HEK293T (cell line): ENCODE results near the gene TOP3B.

Experiments used
- CTCF ChIA-PET: fragments of 350-600 bp; formaldehyde crosslinking; extraction: SDS; loops from one replicate; lab custom pipeline; 2021; ENCODE audit warnings: antibody characterized with exemption, inconsistent platforms; lab: Yijun Ruan, JAX
- POLR2A ChIA-PET: fragments of 350-600 bp; formaldehyde crosslinking; extraction: SDS; loops from one replicate; lab custom pipeline; 2020; ENCODE audit warnings: antibody characterized with exemption, inconsistent platforms; lab: Yijun Ruan, JAX
- DNase-seq: peaks from one replicate; pipeline ENCODE4 v3.0.0; 2012; ENCODE audit warnings: mixed read lengths; ENCODE audit errors: extremely low spot score
- ARNT ChIP-seq: fragments of 450-650 bp; IDR thresholded peaks from 2 replicates; pipeline ENCODE4 v1.6.1; 2017; ENCODE audit warnings: mild to moderate bottlenecking
- BHLHE40 ChIP-seq: fragments of 450-650 bp; IDR thresholded peaks from 2 replicates; pipeline ENCODE4 v1.6.1; 2016; ENCODE audit warnings: mild to moderate bottlenecking, moderate library complexity, borderline replicate concordance
- CTBP1 ChIP-seq: fragments of 450-650 bp; IDR thresholded peaks from 2 replicates; pipeline ENCODE4 v1.6.1; 2016; ENCODE audit warnings: borderline replicate concordance
- ELF4 ChIP-seq: fragments of 450-650 bp; IDR thresholded peaks from 2 replicates; pipeline ENCODE4 v1.6.1; 2017; ENCODE audit warnings: antibody characterized with exemption
- FOXA1 ChIP-seq: fragments of 450-650 bp; IDR thresholded peaks from 2 replicates; pipeline ENCODE4 v1.6.1; 2016; ENCODE audit warnings: mild to moderate bottlenecking
- FOXK2 ChIP-seq: fragments of 450-650 bp; IDR thresholded peaks from 2 replicates; pipeline ENCODE4 v1.6.1; 2016; ENCODE audit warnings: mild to moderate bottlenecking
- FOXM1 ChIP-seq: fragments of 450-650 bp; IDR thresholded peaks from 2 replicates; pipeline ENCODE4 v1.6.1; 2017; ENCODE audit warnings: mild to moderate bottlenecking, borderline replicate concordance
- HDGF ChIP-seq: fragments of 450-650 bp; IDR thresholded peaks from 2 replicates; pipeline ENCODE4 v1.6.1; 2017; ENCODE audit warnings: antibody characterized with exemption, borderline replicate concordance
- L3MBTL2 ChIP-seq: fragments of 450-650 bp; conservative IDR thresholded peaks from 2 replicates; pipeline ENCODE4 v1.6.1; 2016; ENCODE audit warnings: mild to moderate bottlenecking
- LEF1 ChIP-seq: fragments of 450-650 bp; IDR thresholded peaks from 2 replicates; pipeline ENCODE4 v1.6.1; 2017; ENCODE audit warnings: mild to moderate bottlenecking, borderline replicate concordance
- NFRKB ChIP-seq: fragments of 450-650 bp; IDR thresholded peaks from 2 replicates; pipeline ENCODE4 v1.6.1; 2016; ENCODE audit warnings: mild to moderate bottlenecking, moderate library complexity
- SP1 ChIP-seq: fragments of 450-650 bp; IDR thresholded peaks from 2 replicates; pipeline ENCODE4 v1.6.1; 2017
- SUZ12 ChIP-seq: fragments of 450-650 bp; IDR thresholded peaks from 2 replicates; pipeline ENCODE4 v1.6.1; 2016; ENCODE audit warnings: mild to moderate bottlenecking
- TARDBP ChIP-seq: fragments of 450-650 bp; IDR thresholded peaks from 2 replicates; pipeline ENCODE4 v1.6.1; 2016
- ZNF384 ChIP-seq: fragments of 450-650 bp; IDR thresholded peaks from 2 replicates; pipeline ENCODE4 v1.6.1; 2016
- TF ChIP-seq, protein P1 (sequence below): fragments of 450-650 bp; IDR thresholded peaks from 2 replicates; pipeline ENCODE4 v1.6.1; 2016

TOP3B gene

GRCh38 chr22:21965762-21966288 is 16.8 kb downstream of the TOP3B start:
- no peak for TF ChIP-seq LEF1
- POLR2A ChIA-PET = no interaction called here
- CTCF ChIA-PET = no interaction called here
- no peak for DNase-seq

GRCh38 chr22:21964918-21965484 is 17.6 kb downstream of the TOP3B start:
- no peak for DNase-seq
- ChIA-PET POLR2A (interaction anchor here (1.7 kb wide), 1 partner anchor 17 kb away, joined by 6 read pairs; the partner anchor contains the start of gene TOP3B), CTCF (no interaction called here)
- TF ChIP-seq ARNT = no peak
- no peak for TF ChIP-seq L3MBTL2
- TF ChIP-seq HDGF = no peak
- TF ChIP-seq, protein P1, sequence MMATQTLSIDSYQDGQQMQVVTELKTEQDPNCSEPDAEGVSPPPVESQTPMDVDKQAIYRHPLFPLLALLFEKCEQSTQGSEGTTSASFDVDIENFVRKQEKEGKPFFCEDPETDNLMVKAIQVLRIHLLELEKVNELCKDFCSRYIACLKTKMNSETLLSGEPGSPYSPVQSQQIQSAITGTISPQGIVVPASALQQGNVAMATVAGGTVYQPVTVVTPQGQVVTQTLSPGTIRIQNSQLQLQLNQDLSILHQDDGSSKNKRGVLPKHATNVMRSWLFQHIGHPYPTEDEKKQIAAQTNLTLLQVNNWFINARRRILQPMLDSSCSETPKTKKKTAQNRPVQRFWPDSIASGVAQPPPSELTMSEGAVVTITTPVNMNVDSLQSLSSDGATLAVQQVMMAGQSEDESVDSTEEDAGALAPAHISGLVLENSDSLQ = no peak
- no peak for TF ChIP-seq CTBP1
- TF ChIP-seq BHLHE40 = no peak
- no peak for TF ChIP-seq ZNF384
- TF ChIP-seq TARDBP = no peak
- no peak for TF ChIP-seq ELF4
- TF ChIP-seq FOXM1 = no peak
- TF ChIP-seq LEF1 = no peak
- TF ChIP-seq FOXA1 = no peak
- no peak for TF ChIP-seq SP1

- ChIA-PET POLR2A (interaction anchor here (1.7 kb wide), 1 partner anchor 18 kb away, joined by 6 read pairs; the partner anchor contains the start of gene TOP3B), CTCF (interaction anchor here (1.0 kb wide), 1 partner anchor 11 kb away, joined by 3 read pairs; no protein-coding TSS in a partner anchor)
- TF ChIP-seq SUZ12 = no peak
- TF ChIP-seq BHLHE40 = no peak
- TF ChIP-seq TARDBP = no peak
- TF ChIP-seq FOXA1 = no peak
- TF ChIP-seq NFRKB = no peak
- no peak for TF ChIP-seq ARNT
- no peak for TF ChIP-seq ELF4
- no peak for DNase-seq
Observed at GRCh38 chr22:21964234-21964633, 18.4 kb downstream of the TOP3B start.

- ChIA-PET POLR2A (interaction anchor here (1.7 kb wide), 1 partner anchor 18 kb away, joined by 6 read pairs; the partner anchor contains the start of gene TOP3B), CTCF (interaction anchor here (1.0 to 2.2 kb wide), 2 partner anchors 9 to 10 kb away, joined by 3 to 7 read pairs; no protein-coding TSS in a partner anchor)
- no peak for TF ChIP-seq L3MBTL2
- TF ChIP-seq NFRKB = no peak
- no peak for TF ChIP-seq SP1
- TF ChIP-seq LEF1 = no peak
- TF ChIP-seq TARDBP = no peak
- TF ChIP-seq BHLHE40 = no peak
- TF ChIP-seq ELF4 = no peak
- TF ChIP-seq FOXM1 = no peak
- no peak for TF ChIP-seq FOXK2
- no peak for TF ChIP-seq CTBP1
- TF ChIP-seq, protein P1 = no peak
- TF ChIP-seq SUZ12 = no peak
- no peak for DNase-seq
Observed at GRCh38 chr22:21963790-21964211, 18.8 kb downstream of the TOP3B start.

GRCh38 chr22:21963286-21963685 is 19.3 kb downstream of the TOP3B start:
- TF ChIP-seq FOXA1 (no peak), TARDBP (no peak), CTBP1 (no peak), ELF4 (no peak), HDGF (no peak), LEF1 (no peak), ARNT (no peak), L3MBTL2 (no peak), SP1 (no peak), SUZ12 (no peak), NFRKB (no peak), ZNF384 (no peak), BHLHE40 (no peak), FOXK2 (no peak), FOXM1 (no peak)
- TF ChIP-seq, protein P1 = no peak
- CTCF ChIA-PET = interaction anchor here (1.0 to 2.2 kb wide), 2 partner anchors 9 to 10 kb away, joined by 3 to 7 read pairs; no protein-coding TSS in a partner anchor
- POLR2A ChIA-PET = interaction anchor here (1.7 kb wide), 1 partner anchor 19 kb away, joined by 6 read pairs; the partner anchor contains the start of gene TOP3B
- DNase-seq = no peak

GRCh38 chr22:21962655-21962949 is 20.0 kb downstream of the TOP3B start:
- CTCF ChIA-PET = interaction anchor here (2.2 kb wide), 1 partner anchor 10 kb away, joined by 7 read pairs; no protein-coding TSS in a partner anchor
- TF ChIP-seq FOXM1 (no peak), HDGF (no peak)
- DNase-seq = no peak
- POLR2A ChIA-PET = no interaction called here
